Measurements from ENCODE around the gene ROBO3. TPM values are rescaled to one million over a fixed set of nuclear protein-coding genes. Genes with fewer than 3 reads are reported as not detected.

ROBO3 gene
- total and polyA plus RNA-seq, 10 of the 15 experiments (the other 5 are each of a cell fraction or from before 2014, with no cell fraction given), result 0.10 to 0.63 (median 0.31) TPM; not detected in 2

DNA sequence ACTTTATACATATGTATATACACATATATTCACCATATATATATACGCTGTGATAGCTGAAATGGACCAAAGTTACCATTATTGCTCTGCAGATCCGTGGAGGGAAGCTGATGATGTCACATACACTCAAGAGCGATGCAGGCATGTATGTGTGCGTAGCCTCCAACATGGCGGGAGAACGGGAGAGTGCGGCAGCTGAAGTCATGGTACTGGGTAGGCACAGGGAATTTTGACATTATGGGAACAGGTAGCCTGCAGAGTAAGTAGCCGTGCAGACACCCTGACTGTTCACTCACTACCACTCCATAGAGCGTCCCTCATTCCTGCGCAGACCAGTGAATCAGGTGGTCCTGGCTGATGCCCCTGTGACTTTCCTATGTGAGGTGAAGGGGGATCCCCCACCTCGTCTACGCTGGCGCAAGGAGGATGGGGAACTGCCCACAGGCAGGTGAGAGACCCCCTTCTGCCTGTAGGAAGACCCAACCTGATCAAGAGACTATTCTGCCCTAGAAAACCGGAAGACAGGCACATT is 4.7 kb downstream of the ROBO3 start (continued):
- no peak for TF ChIP-seq HDAC6 (IDR thresholded peaks at IDR 0.05; ENCODE audit: unreplicated experiment)
- TF ChIP-seq, protein P1, sequence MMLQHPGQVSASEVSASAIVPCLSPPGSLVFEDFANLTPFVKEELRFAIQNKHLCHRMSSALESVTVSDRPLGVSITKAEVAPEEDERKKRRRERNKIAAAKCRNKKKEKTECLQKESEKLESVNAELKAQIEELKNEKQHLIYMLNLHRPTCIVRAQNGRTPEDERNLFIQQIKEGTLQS (IDR thresholded peaks at IDR 0.05; ENCODE audit: borderline replicate concordance, extremely low read depth, low read depth, low read length), result no peak

DNA sequence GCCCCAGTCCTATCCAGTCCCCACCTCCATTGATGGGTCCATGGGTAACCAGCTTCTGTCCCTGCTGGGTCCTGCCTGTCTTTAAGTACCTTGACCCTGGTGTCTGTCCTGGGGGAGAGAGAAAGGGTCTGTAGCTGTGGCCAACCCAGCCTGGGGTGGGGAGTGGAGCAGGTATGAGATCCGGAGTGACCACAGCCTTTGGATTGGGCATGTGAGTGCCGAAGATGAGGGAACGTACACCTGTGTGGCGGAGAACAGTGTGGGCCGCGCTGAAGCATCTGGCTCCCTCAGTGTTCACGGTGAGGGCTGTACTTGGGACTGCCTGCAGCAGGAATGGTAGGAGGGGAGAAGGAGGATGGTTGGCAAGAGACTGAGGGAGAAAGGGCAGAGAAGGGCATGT is 5.2 kb downstream of the ROBO3 start:
- Histone ChIP-seq H3K79me2 (ENCODE audit: control insufficient read depth, insufficient read depth, low read length) (no peaks in the 10 kb centered on the region), H3K27me3 (replicated peaks in 1 of 2; ENCODE audit: control insufficient read depth in 2 of 2, insufficient read depth in 2 of 2, low read length in 1 of 2) (peaks cover 15 to 24% of the 10 kb centered on the region in 2 experiments), H3K9me3 (replicated peaks; ENCODE audit: control insufficient read depth, insufficient read depth, low read length) (no peaks in the 10 kb centered on the region), H3K36me3 (ENCODE audit: control insufficient read depth in 2 of 2, insufficient read depth in 2 of 2, low read length in 1 of 2) (no peaks in the 10 kb centered on the region), H3K9ac (ENCODE audit: control insufficient read depth, insufficient read depth, low read length) (no peak overlapping the region), H3K4me2 (ENCODE audit: control insufficient read depth, insufficient read depth) (no peak overlapping the region), H3K4me3 (no peak overlapping the region), H3K4me1 (ENCODE audit: control insufficient read depth, insufficient read depth, low read length) (no peaks in the 10 kb centered on the region), H2AFZ (ENCODE audit: control insufficient read depth, low read depth, low read length) (no peak overlapping the region), H4K20me1 (ENCODE audit: control insufficient read depth, insufficient read depth) (no peaks in the 10 kb centered on the region), H3K27ac (ENCODE audit: control insufficient read depth, insufficient read depth) (no peak overlapping the region)
- ChIA-PET RAD21 (ENCODE audit: unreplicated experiment) (no interaction called here), CTCF (interaction anchor here (0.8 kb wide), 1 partner anchor 240 kb away, joined by 3 read pairs; no protein-coding TSS in a partner anchor), SMC1A (ENCODE audit: uncharacterized antibody, unreplicated experiment) (no interaction called here), POLR2A (no interaction called here)
- ATAC-seq (no peak), FAIRE-seq (no peak), DNase-seq (ENCODE audit: low read depth, low spot score) (no peak)
- in situ Hi-C loops (cut with MboI), result no loop called here
- intact Hi-C loops (cut with micrococcal nuclease; ENCODE audit: unreplicated experiment), result no loop called here
- no TSS peak for BruUV-seq (replicated peaks)
- 88% methylated on average over 7 of the region's 7 CpGs for WGBS (ENCODE audit: insufficient coverage, insufficient replicate concordance, low lambda C conversion rate, missing lambda C conversion rate)
- TF ChIP-seq ETV6 (conservative IDR thresholded peaks at IDR 0.05 in 1 of 2, IDR thresholded peaks at IDR 0.05 in 1 of 2; ENCODE audit: borderline replicate concordance in 1 of 2, low read depth in 1 of 2) (no peak), POLR2AphosphoS2 (IDR thresholded peaks at IDR 0.05; ENCODE audit: low read depth, low read length) (no peak), ESRRA (IDR thresholded peaks at IDR 0.05; ENCODE audit: low read length) (no peak), TARDBP (IDR thresholded peaks at IDR 0.05; ENCODE audit: borderline replicate concordance) (no peak), SUZ12 (IDR thresholded peaks at IDR 0.05; ENCODE audit: unreplicated experiment) (no peak), NR2C2 (IDR thresholded peaks at IDR 0.05; ENCODE audit: borderline replicate concordance, control insufficient read depth, insufficient read length, low read depth) (no peak), POLR2A (IDR thresholded peaks at IDR 0.05; ENCODE audit: low read depth, low read length) (no peak), RB1 (IDR thresholded peaks at IDR 0.05; ENCODE audit: borderline replicate concordance) (no peak), CHD2 (IDR thresholded peaks at IDR 0.05; ENCODE audit: borderline replicate concordance, low read depth, low read length) (no peak)
- TF ChIP-seq, protein P2, sequence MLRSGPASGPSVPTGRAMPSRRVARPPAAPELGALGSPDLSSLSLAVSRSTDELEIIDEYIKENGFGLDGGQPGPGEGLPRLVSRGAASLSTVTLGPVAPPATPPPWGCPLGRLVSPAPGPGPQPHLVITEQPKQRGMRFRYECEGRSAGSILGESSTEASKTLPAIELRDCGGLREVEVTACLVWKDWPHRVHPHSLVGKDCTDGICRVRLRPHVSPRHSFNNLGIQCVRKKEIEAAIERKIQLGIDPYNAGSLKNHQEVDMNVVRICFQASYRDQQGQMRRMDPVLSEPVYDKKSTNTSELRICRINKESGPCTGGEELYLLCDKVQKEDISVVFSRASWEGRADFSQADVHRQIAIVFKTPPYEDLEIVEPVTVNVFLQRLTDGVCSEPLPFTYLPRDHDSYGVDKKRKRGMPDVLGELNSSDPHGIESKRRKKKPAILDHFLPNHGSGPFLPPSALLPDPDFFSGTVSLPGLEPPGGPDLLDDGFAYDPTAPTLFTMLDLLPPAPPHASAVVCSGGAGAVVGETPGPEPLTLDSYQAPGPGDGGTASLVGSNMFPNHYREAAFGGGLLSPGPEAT (IDR thresholded peaks at IDR 0.05; ENCODE audit: low read depth), result no peak
- TF ChIP-seq, protein P3, sequence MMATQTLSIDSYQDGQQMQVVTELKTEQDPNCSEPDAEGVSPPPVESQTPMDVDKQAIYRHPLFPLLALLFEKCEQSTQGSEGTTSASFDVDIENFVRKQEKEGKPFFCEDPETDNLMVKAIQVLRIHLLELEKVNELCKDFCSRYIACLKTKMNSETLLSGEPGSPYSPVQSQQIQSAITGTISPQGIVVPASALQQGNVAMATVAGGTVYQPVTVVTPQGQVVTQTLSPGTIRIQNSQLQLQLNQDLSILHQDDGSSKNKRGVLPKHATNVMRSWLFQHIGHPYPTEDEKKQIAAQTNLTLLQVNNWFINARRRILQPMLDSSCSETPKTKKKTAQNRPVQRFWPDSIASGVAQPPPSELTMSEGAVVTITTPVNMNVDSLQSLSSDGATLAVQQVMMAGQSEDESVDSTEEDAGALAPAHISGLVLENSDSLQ (IDR thresholded peaks at IDR 0.05), result no peak
- TF ChIP-seq, protein P4, sequence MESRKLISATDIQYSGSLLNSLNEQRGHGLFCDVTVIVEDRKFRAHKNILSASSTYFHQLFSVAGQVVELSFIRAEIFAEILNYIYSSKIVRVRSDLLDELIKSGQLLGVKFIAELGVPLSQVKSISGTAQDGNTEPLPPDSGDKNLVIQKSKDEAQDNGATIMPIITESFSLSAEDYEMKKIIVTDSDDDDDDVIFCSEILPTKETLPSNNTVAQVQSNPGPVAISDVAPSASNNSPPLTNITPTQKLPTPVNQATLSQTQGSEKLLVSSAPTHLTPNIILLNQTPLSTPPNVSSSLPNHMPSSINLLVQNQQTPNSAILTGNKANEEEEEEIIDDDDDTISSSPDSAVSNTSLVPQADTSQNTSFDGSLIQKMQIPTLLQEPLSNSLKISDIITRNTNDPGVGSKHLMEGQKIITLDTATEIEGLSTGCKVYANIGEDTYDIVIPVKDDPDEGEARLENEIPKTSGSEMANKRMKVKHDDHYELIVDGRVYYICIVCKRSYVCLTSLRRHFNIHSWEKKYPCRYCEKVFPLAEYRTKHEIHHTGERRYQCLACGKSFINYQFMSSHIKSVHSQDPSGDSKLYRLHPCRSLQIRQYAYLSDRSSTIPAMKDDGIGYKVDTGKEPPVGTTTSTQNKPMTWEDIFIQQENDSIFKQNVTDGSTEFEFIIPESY (IDR thresholded peaks at IDR 0.05), result no peak
